SK-MEL-5 (cell line): ENCODE data around the gene KCNC3. TPM values are rescaled to one million over a fixed set of nuclear protein-coding genes. Genes with fewer than 3 reads are reported as not detected.
A peak's percentile ranks its signal among the peaks of the same experiment; 100 is the strongest.

Source experiments
- DNase-seq: peaks from one replicate; pipeline ENCODE4 v3.0.0-alpha.2; 2016; ENCODE audit warnings: low read depth, low spot score
- in situ Hi-C: cut with HindIII; loops from 2 replicates; pipeline ENCODE4 v1.10.0; 2016; ENCODE audit warnings: low sequenced_read_pairs, high pct_unique_total_duplicates, low pct_unique_long_range_greater_than_20kb
- total RNA-seq: library from RNA; depleted of rRNA; stranded (reverse); fragments of >200 nt; shearing (Covaris generic); gene quantifications from 2 replicates; pipeline ENCODE4 v1.2.3, GENCODE V29; 2014

KCNC3 gene
- total RNA-seq, 1 experiment from 2014 or later = 0.55 TPM

DNA sequence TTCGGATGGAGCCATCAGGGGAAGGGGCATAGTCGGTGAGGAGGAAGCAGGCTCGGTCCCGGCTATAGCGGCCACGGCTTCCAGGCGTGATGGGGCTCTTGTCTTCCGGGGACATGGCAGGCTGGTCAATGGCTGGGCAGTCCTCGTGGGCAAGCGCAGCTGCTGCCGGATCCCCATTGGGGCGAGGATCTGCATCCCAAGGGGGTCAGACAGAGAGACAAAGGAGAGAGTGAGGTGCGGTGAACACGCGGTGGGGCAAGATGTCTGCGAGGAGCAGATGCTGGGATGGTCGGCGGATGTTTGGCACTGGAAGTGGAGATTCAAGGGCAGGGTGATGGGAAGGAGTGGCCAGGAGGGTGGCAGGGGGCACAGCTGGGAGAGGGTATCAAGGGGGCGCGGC lies 8.6 kb downstream of the KCNC3 start:
- no peak for DNase-seq
- in situ Hi-C loops = no loop called here

- in situ Hi-C loops = no loop called here
- no peak for DNase-seq
Measured at GRCh38 chr19:50320051-50320450, 9.1 kb downstream of the KCNC3 start.

- in situ Hi-C loops = no loop called here
- DNase-seq = no peak
Measured at GRCh38 chr19:50319156-50319555, 10.0 kb downstream of the KCNC3 start.

GRCh38 chr19:50318438-50318837 lies 10.7 kb downstream of the KCNC3 start:
- DNase-seq = no peak
- in situ Hi-C loops = no loop called here

- DNase-seq = no peak
- in situ Hi-C loops = no loop called here
Measured at GRCh38 chr19:50317115-50317514, 12.1 kb downstream of the KCNC3 start.

DNA sequence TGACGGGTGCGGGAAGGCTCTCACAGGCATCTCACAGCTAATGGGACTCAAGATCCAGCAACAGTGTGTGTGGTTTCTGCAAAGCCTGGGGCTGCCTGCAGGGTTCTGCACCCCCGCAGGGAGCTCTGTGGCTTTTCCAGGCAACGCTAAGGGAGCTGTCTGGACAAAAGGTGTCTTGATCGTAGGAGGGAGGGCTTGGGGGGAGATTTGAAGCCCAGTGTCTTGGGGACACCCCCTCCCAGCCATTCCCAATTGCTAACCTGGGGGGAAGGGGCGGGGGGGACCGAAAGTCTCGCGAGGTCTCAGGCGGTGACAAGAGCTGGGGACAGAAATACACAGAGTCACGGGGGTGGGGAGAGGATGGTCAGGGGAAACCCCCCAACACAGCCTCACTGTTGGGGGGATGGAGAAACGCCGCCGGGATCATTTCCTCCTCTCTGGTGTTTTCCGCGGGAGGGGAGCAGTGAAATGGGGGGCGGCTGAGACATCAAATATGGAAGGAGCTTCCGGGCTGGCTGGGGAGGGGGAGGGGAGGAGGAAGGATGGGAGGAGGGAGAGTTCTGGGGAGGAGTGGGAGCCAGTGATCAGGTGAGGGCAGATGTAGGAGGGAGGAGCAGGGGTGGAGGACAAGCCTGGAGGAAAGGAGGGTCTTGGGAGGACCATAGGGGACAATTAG lies 13.3 kb downstream of the KCNC3 start:
- DNase-seq = peak; percentile 48

DNA sequence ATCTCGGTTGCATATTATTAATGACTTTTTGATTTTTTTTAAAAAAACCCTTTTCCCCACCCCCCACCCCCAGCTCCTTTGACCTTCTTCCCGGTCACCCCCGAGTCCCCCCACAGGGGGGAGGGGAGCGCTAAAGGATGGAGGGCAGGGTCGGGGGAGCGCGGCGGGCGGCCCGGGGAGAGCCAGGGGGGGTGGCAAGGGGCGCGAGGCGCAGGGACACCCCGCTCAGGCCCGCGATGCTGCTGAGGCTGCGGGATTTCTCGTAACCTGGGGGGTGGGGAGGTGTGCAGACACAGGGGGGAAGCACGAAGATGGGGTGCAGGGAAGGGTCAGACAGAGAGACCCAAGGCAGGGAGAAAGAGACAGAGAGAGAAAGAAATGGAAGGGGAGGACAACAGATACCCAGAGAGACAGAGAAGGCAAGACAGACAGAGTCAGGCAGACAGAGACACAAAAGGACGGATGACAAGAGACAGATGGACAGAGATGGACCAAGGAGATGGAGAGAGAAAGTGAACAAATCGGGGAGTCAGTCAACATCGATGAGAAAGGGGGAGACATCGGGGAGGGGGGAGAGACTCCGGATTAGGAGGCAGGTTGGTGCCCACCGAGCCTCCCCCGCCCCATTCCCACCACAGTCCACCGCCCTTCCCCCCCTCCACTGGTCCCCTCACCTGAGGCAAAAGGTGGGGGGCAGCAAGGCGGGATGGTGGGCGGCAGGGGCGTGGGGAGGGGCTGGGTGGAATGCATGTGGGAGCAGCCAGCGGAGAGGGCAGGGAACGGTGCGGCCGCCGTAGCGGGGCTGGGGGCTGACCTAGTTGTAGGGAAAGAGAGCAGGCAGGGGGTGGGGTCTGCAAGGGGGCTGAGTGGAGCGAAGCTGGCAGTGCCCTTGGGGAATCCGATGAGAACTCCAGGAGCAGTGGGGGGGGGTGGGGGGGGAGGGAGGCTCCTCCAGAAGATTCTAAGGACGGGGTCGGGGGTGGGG lies 14.2 kb downstream of the KCNC3 start:
- in situ Hi-C loops = no loop called here
- DNase-seq = no peak

More for the DNA sequence above, 13.3 kb downstream of the KCNC3 start:
- in situ Hi-C loops = no loop called here

- no peak for DNase-seq
- in situ Hi-C loops = no loop called here
Measured at GRCh38 chr19:50313812-50314536, 15.2 kb downstream of the KCNC3 start.

- no peak for DNase-seq
- in situ Hi-C loops = no loop called here
Measured at GRCh38 chr19:50312967-50313811, 16.0 kb downstream of the KCNC3 start.

DNA sequence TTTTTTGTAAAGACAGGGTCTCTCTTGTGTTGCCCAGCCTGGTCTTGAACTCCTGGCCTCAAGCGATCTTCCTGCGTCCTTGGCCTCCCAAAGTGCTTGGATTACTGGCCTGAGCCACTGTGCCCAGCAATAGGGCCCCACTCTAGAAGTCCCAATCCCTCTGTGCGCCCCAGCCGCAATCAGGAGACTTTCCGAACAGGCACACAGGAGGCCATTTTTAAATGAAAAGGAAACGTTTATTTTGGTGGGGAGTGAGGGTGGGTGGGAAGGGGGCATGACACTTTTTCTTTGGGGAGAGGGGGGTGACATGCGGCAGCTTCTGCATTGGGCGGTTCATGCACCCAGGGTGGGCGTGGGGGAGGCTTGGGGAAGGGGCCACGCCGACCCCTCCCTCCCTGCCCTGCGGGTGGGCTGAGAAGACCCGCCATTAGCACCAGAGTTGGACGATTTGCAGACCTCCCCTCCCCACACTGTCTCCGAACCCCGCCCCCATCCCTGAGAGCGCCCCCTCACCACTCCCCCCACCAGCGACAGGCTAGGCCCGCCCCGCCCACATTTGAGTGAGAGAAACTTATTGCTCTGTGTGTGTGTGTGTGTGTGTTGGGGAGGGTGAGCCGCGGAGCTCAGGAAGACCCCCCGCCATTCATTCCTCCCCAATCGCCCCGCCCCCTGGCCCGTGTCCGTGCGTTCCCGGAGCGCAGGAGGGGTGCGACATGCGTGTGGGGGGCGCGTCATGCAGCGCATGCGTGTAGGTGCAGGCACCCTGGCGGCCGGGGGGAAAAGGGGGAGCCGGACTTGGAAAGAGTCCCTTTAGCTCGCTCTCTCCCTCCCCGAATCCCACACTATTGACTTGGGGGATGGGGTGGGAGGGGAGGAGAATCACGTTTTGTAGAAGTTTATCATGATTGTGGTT lies 17.2 kb downstream of the KCNC3 start:
- DNase-seq = peak; percentile 70
- in situ Hi-C loops = no loop called here

GRCh38 chr19:50310759-50311465 lies 18.3 kb downstream of the KCNC3 start:
- in situ Hi-C loops = no loop called here

DNA sequence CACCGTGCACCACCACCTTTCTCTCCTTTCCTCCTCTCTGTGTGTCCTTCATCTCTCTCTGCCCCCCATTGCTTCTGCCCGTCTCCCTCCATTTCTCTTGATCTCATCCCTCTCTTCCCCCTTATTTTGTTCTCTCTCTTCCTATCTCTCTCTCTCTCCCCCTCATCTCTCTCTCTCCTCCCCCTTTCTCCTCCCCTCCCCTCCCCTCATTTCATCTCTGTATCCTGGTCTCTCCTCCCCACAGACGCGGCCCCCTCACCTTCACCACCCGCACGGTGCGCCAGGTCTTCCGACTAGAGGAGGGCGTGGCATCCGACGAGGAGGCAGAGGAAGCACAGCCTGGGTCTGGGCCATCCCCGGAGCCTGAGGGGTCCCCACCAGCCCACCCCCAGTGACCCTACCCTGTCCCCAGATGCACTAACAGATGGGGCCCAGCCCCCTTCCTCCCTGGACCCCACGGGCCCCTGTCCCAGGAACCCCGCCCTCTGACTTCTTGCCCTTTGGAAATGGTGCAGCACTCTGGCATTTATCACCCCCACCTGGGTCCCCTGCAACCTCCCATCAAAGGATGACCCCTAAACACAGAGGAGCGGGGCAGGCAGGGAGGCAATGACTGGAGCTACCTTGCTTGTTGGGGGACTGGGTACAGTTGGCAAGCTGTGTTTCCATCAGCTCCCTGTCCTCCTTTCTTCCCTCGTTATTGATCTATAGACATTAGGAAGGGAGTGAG lies 19.6 kb downstream of the KCNC3 start:
- in situ Hi-C loops = no loop called here

More at GRCh38 chr19:50310759-50311465, 18.3 kb downstream of the KCNC3 start:
- DNase-seq = no peak

DNA sequence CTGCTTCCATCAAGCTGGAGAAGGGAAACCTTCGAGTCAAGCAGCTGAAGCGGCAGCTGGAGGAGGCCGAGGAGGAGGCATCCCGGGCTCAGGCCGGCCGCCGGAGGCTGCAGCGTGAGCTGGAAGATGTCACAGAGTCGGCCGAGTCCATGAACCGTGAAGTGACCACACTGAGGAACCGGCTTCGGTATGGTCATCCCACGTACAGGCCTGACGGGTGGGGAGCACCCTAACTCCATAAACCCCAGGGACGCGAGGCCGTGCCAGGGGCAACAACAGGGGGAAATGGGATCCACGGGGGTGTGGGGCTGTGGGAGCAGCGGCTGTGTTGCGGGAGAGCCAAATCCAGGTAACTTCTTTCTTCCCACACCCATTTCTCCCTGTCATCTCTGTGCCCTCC lies 20.2 kb downstream of the KCNC3 start:
- in situ Hi-C loops = no loop called here
- no peak for DNase-seq

More for the DNA sequence above, 19.6 kb downstream of the KCNC3 start:
- DNase-seq = no peak

DNA sequence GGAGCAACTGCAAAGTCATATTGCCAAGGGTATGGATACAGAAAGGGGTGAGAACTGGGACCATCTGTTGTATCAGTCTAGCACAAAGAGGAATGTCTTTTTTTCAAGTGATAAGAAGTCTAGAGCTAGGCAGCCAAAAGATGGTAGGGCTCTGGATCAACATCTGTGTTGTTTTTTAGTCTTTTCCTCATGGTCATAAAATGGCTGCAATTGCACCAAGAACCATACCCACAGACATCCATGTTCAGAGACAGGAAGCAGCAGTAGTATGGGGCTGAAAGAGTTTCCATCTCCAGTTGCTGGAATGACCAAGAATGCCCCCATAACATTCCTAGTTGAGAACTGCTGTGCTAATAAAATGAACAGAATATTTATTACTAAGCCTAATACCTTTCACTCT lies 25.6 kb downstream of the KCNC3 start:
- no peak for DNase-seq
- in situ Hi-C loops = no loop called here

- in situ Hi-C loops = no loop called here
Measured at GRCh38 chr19:50301607-50301971, 27.6 kb downstream of the KCNC3 start.

More at GRCh38 chr19:50301607-50301971, 27.6 kb downstream of the KCNC3 start:
- DNase-seq = no peak
